ENCODE results near the gene POLR2E. TPM values are rescaled to one million over a fixed set of nuclear protein-coding genes. Genes with fewer than 3 reads are reported as not detected.

The POLR2E gene
- total and polyA plus RNA-seq, 2 of the 8 experiments (the other 6 are each of a cell fraction or from before 2014, with no cell fraction given), result 281 to 381 TPM

DNA sequence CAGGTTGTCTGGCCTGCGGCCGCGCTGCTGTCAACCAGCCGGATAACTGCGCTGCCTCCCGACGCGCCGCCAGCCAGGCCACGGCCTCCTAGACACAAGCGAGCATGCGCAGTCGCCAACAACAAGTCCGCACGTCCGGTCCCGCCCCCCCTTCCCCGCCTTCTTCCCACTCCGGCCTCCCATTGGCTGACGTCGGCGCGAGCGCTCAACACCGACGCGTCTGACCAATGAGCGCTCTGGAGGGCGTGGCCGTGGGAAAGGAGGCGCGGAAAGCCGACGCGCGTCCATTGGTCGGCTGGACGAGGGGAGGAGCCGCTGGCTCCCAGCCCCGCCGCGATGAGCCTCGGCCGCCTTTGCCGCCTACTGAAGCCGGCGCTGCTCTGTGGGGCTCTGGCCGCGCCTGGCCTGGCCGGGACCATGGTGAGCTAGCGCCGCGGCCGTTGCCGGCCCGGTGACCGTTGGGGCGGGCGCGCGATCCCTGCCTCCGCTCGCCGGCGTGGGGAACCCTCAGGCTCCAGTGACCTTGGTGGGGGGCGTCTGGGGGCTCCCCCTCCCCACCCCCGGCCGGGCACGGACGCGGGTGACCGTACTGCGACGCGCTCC is 8.6 kb upstream of the POLR2E start, which contains the start of gene GPX4:
GPX4 (plus strand) TSS at position 287 of the 603 bp plus-strand sequence; CDS start at position 337, 50 bp downstream.
- Histone ChIP-seq H4K8ac (ENCODE audit: extremely low read depth, insufficient read depth, low read length) (peak within 1 kb of the TSS; percentile 59), H3K4me1 (replicated peaks in 1 of 4; ENCODE audit: control insufficient read depth in 3 of 4, insufficient read depth in 4 of 4, low read length in 3 of 4) (peaks cover 4 to 21% (median 8%) of the 10 kb centered on the region in 4 experiments), H4K91ac (replicated peaks; ENCODE audit: insufficient read length, low read length) (no peak within 1 kb of the TSS), H3K9me3 (ENCODE audit: insufficient read depth in 2 of 2, low read depth in 1 of 2, low read length in 1 of 2) (no peaks in the 10 kb centered on the region), H3K4ac (replicated peaks; ENCODE audit: insufficient read length, low read depth, low read length) (peak within 1 kb of the TSS; percentile 38), H3K56ac (replicated peaks; ENCODE audit: insufficient read length, low read depth, low read length) (peak within 1 kb of the TSS; percentile 50), H3K27ac (ENCODE audit: low read depth, low read length) (peak within 1 kb of the TSS; percentile 66; the same call in 1 of the 2 replicates), H2BK20ac (ENCODE audit: low read length) (no peak within 1 kb of the TSS), H2BK120ac (replicated peaks; ENCODE audit: low read depth, low read length) (no peak within 1 kb of the TSS), H3K9ac (replicated peaks in 1 of 4; ENCODE audit: extremely low read depth in 1 of 4, low read depth in 3 of 4, low read length in 3 of 4) (peak within 1 kb of the TSS; percentile 4 to 80 (median 73); a peak in 6 of 7 replicates), H3K14ac (ENCODE audit: insufficient read length) (no peak within 1 kb of the TSS), H2AFZ (ENCODE audit: low read length) (no peak within 1 kb of the TSS), H2BK5ac (ENCODE audit: low read depth, low read length) (peak within 1 kb of the TSS; percentile 81; the same call in 1 of the 2 replicates), H3K23ac (ENCODE audit: insufficient read length) (no peak within 1 kb of the TSS), H3K18ac (ENCODE audit: extremely low read depth, low read length) (peak within 1 kb of the TSS; percentile 71), H3K27me3 (replicated peaks in 1 of 4; ENCODE audit: control insufficient read depth in 3 of 4, extremely low read depth in 1 of 4, insufficient read depth in 3 of 4, low read length in 3 of 4) (no peaks in the 10 kb centered on the region), H2BK15ac (ENCODE audit: low read length) (no peak within 1 kb of the TSS), H4K5ac (ENCODE audit: insufficient read length, low read depth, low read length) (peak within 1 kb of the TSS; percentile 33), H2AK5ac (ENCODE audit: low read depth, low read length) (no peak within 1 kb of the TSS), H4K20me1 (replicated peaks in 1 of 2; ENCODE audit: control insufficient read depth in 1 of 2, insufficient read depth in 2 of 2, low read length in 2 of 2) (peaks cover 5 to 7% of the 10 kb centered on the region in 2 experiments), H3K79me1 (ENCODE audit: low read depth, low read length) (peaks cover 4% of the 10 kb centered on the region), H2BK12ac (ENCODE audit: low read depth, low read length) (no peak within 1 kb of the TSS), H3K36me3 (ENCODE audit: control insufficient read depth in 2 of 4, insufficient read depth in 4 of 4, low read length in 3 of 4) (peaks cover 8 to 26% (median 16%) of the 10 kb centered on the region in 4 experiments; a peak in 6 of 8 replicates), H3K23me2 (ENCODE audit: low read depth, low read length) (peaks cover 7% of the 10 kb centered on the region; the same call in 1 of the 2 replicates), H3K4me2 (ENCODE audit: insufficient read depth in 1 of 2, low read depth in 2 of 2, low read length in 2 of 2) (peak within 1 kb of the TSS; percentile 71 to 97), H3K4me3 (ENCODE audit: extremely low read depth in 1 of 4, insufficient read depth in 2 of 4, low read depth in 3 of 4, low read length in 4 of 4) (peak within 1 kb of the TSS; percentile 57 to 93 (median 64)), H3K79me2 (ENCODE audit: control insufficient read depth in 1 of 2, insufficient read depth in 2 of 2, low read length in 2 of 2) (no peaks in the 10 kb centered on the region; a peak in 1 of 4 replicates)
- FAIRE-seq (no peak), DNase-seq (ENCODE audit: low read depth in 1 of 2, low spot score in 2 of 2) (peak; percentile 95 to 98)
- ChIA-PET CTCF (ENCODE audit: partially characterized antibody) (interaction anchor here (0.5 to 3.2 kb wide), 3 partner anchors 10 to 495 kb away, joined by 3 to 11 read pairs (median 3); no protein-coding TSS in a partner anchor), POLR2A (ENCODE audit: partially characterized antibody) (interaction anchor here (0.6 to 9.8 kb wide), 22 partner anchors 9 to 168 kb away, joined by 3 to 116 read pairs (median 6); partner anchors contain the start of genes ABCA7, ATP5F1D, CBARP and CIRBP)
- 2% methylated on average over 42 of the region's 75 CpGs; no CpG with 5 or more reads in 1 of the 2 experiments for WGBS, 2 experiments (ENCODE audit: extremely low coverage in 1 of 2, insufficient coverage in 1 of 2, insufficient read length in 1 of 2, insufficient replicate concordance in 2 of 2, low coverage in 1 of 2, low lambda C conversion rate in 2 of 2, missing lambda C conversion rate in 1 of 2)
- TF ChIP-seq RNF2 (IDR thresholded peaks at IDR 0.05; ENCODE audit: borderline replicate concordance, low read depth, low read length, missing control alignments, poor library complexity, severe bottlenecking) (no peak), HDAC6 (IDR thresholded peaks at IDR 0.05; ENCODE audit: low read depth, low read length) (no peak), TBP (IDR thresholded peaks at IDR 0.05; ENCODE audit: low read depth, low read length) (peak; percentile 92), ATF2 (IDR thresholded peaks at IDR 0.05; ENCODE audit: low read length) (no peak), POLR2A (IDR thresholded peaks at IDR 0.05; ENCODE audit: control extremely low read depth in 1 of 2, low read depth in 2 of 2, low read length in 2 of 2) (peak; percentile 95 to 96), MAX (IDR thresholded peaks at IDR 0.05) (0 out of 2 replicates have a peak, but pooled peaks have one; percentile 33), NANOG (IDR thresholded peaks at IDR 0.05; ENCODE audit: insufficient read depth, low read depth, low read length, poor library complexity, severe bottlenecking) (peak; percentile 51), TAF7 (optimal IDR thresholded peaks at IDR 0.05; ENCODE audit: borderline replicate concordance, low read depth, low read length) (peak; percentile 62), CHD2 (IDR thresholded peaks at IDR 0.05; ENCODE audit: low read length) (peak; percentile 51; the same call in 1 of the 2 replicates)
